ENCODE measurements around the gene ZNF414.

- TF ChIP-seq CTCF (conservative IDR thresholded peaks at IDR 0.05) (no peak), EZH2 (IDR thresholded peaks at IDR 0.05; ENCODE audit: low read depth) (no peak)
Observed at GRCh38 chr19:8460516-8461298, 53.3 kb downstream of the ZNF414 start.
